GM21717 (cell line): Measurements from ENCODE around the gene LRR1.
A peak's percentile ranks its signal among the peaks of the same experiment; 100 is the strongest.
"Not testable (repeated sequence)": the region's sequence is repeated elsewhere in the genome, so short reads cannot be mapped to it uniquely, and the experiment has no call there.

Experiments used
- ATAC-seq: cut with Tn5 transposase; IDR thresholded peaks from one replicate; pipeline ENCODE4 v1.9.1; 2021; ENCODE audit warnings: mild to moderate bottlenecking, moderate library complexity; ENCODE audit not compliant: unreplicated experiment

Gene LRR1, protein sequence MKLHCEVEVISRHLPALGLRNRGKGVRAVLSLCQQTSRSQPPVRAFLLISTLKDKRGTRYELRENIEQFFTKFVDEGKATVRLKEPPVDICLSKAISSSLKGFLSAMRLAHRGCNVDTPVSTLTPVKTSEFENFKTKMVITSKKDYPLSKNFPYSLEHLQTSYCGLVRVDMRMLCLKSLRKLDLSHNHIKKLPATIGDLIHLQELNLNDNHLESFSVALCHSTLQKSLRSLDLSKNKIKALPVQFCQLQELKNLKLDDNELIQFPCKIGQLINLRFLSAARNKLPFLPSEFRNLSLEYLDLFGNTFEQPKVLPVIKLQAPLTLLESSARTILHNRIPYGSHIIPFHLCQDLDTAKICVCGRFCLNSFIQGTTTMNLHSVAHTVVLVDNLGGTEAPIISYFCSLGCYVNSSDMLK

DNA sequence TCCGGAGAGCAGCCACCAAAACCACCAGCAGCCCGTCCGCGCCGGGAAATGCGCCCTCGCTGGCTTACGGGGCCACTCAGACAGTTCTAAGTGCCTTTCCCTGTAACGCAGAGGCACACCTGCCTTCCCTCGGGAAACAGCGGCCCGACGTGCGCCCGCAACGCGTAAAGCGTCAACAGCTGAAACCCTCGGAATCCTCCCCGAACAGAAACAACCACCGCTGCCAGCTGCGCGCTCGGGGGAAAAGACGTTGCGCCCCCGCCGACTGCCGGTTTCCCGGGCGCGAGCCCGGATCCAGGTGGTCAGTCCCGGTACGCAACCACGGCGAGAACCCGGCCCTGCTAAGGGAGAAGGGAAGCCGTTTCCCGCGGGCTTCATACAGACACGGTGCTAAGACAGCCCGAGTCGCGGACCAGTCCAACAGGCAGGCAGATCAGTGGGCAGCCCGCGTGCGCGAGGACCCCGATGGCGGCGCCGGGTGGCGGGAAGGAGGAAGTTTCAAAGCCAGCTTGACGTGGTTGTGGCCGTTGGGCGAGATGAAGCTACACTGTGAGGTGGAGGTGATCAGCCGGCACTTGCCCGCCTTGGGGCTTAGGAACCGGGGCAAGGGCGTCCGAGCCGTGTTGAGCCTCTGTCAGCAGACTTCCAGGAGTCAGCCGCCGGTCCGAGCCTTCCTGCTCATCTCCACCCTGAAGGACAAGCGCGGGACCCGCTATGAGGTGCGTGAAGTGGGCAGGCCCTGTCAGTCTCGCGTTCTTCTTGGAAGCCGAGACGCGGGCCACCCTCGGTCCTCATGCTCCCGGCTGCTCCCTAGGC lies at the start of gene LRR1:
LRR1 (plus strand) TSS at position 456 of the 816 bp plus-strand sequence; CDS start at position 537, 81 bp downstream.
- peak; percentile 33 for ATAC-seq

GRCh38 chr14:49549446-49549845 lies 49.3 kb upstream of the LRR1 start:
- ATAC-seq: no peak

- ATAC-seq: no peak
These were observed 48.9 kb upstream of the LRR1 start for GRCh38 chr14:49549881-49550280.

DNA sequence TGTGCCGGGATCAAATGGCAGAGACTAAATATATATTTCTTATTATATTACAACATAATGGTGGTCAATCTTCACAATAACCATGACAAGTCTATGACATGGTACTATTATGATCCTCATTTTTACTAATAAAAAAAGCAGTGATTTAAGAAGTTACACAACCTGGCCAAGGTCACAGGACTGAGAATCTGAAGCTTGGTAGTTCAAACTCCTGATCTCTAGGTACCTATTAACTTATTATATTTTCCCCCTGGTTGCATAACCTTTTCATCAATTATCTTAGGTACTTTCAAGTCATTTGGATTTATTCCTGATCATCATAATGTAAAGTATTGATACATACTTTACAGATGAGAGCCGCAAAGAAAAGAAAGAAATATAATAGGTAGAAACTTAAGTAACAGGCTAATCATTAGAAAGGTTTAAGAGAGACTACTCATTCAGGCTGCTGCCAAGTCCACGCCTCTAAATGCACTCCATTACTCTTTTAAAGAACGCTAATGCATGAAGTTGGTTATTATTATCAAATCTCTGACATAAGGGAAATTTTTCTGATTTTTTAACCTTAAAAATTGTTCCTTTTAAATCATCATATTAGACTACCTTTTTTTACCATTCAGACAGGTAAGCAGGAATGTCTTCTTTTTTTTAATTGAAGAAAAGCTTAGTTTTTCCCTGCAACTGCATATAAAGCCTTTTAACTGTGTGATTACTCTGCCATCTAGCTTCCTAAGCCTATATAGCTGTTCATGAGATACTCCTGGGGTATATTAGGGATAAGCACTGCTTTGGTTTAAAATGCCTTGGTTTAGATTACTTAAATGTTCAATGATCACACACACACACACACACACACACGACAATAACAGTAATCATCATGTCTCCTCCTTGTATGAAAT lies 48.2 kb upstream of the LRR1 start:
- ATAC-seq: no peak

DNA sequence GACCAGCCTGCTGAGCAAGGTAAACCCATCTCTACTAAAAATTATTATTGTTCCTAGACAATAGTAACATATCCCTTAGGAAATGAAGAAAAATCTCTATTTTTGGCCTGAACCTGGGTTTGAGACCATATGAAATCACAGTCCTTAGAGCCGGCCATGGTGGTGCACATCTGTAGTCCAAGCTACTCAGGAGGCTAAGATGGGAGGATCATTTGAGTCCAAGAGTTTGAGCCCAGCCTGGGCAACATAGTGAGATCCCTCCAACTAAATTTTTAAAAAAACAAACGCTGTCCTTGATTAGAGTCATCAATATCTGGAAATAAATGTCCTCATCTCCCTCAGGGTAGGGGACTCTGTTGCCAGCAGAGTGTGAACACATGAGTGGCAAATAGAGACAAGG lies 47.2 kb upstream of the LRR1 start:
- ATAC-seq: no peak

DNA sequence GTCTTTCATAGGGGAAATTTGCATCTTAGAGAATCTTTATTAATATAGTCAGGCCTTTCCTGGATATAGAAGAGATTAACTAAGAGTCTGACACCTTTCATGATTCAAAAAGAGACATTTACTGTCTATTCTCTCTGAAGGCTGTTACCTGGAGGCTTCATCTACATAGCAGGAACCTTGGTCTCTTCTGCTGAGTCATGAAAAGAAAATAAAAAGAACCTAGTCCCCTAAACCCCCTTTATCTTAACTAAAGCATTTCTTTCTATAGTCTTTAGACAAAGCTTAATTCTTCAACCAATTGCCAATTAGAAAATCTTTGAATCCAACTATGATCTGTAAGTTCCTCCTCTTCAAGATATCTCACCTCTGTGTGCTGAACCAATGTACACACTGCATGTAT lies 45.6 kb upstream of the LRR1 start:
- no peak for ATAC-seq

GRCh38 chr14:49553892-49554291 lies 44.8 kb upstream of the LRR1 start:
- no peak for ATAC-seq

GRCh38 chr14:49559979-49560768 lies 38.6 kb upstream of the LRR1 start:
- ATAC-seq: no peak

DNA sequence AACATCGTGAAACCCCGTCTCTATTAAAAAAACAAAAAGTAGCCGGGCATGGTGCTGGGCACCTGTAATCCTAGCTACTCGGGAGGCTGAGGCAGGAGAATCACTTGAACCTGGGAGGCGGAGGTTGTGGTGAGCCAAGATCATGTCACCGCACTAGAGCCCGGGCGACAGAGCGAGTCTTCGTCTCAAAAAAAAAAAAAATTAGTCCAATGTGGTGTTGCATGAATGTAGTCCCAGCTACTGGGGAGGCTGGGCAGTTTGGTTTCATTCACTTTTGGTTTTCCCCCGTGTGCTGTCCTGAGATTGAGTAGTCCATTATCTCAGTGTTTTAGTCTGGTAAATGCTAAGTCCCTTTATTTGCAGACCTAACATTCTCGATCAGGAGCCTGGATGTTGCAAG lies 32.0 kb upstream of the LRR1 start:
- ATAC-seq: no peak

GRCh38 chr14:49569281-49569680 lies 29.5 kb upstream of the LRR1 start:
- ATAC-seq: no peak

- ATAC-seq: no peak
These were observed 24.7 kb upstream of the LRR1 start for GRCh38 chr14:49574038-49574437.

DNA sequence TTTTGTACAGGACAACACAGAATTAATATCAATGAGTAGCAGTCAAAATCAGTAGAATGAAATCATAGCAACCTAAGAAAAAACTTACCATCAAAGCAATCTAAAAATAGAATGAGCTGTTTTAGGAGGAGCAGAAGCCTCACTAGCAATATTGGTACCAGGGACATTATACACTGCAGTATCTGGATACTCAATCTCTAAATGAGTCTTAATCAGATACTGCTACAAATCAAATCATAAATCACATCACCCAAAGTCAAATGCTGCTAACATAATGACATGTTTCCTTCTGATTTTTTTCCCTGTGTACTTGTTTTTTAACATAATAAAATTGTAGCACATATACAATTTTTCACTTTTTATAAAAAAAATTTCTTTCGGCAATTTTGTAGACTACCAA lies 20.6 kb upstream of the LRR1 start:
- no peak for ATAC-seq

- no peak for ATAC-seq
These were observed 18.9 kb upstream of the LRR1 start for GRCh38 chr14:49579841-49580240.

DNA sequence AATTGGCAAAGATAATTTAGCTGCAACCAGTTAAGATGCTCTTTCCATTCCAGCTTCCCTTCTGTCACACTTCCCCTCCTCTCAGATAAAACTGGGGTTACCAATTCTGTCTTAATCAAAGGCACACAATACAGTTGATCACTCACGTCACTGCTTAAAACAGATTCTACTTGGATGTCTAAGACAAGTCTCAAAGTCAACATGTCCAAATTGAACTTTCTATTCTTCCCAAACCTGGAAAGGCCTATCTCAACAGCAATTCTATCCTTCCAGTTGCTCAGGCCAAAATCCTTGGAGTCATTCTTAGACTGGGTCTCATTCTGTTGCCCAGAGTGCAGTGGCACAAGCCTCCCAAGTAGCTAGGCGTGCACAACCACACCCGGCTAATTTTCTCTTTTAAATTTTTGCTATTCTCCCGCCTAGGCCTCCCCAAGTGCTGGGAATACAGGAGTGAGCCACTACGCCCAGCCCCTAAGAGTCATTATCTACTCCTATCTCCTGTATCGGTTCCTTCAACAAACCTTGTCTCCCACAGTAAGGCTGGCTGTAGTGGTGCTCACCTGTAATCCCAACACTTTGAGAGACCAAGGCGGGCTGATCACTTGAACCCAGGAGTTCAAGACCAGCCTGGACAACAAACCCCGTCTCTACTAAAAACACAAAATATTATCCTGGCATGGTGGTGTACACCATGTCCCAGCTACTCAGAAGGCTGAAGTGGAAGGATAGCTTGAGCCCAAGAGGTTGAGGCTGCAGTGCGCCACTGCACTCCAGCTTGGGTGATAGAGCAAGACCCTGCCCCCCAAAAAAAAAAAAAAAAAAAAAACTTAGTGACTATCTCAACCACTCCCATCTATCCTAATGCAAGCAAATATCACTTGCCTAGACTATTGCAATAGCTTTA lies 17.3 kb upstream of the LRR1 start:
- no peak for ATAC-seq

GRCh38 chr14:49582113-49582977 lies 16.4 kb upstream of the LRR1 start:
- no peak for ATAC-seq

DNA sequence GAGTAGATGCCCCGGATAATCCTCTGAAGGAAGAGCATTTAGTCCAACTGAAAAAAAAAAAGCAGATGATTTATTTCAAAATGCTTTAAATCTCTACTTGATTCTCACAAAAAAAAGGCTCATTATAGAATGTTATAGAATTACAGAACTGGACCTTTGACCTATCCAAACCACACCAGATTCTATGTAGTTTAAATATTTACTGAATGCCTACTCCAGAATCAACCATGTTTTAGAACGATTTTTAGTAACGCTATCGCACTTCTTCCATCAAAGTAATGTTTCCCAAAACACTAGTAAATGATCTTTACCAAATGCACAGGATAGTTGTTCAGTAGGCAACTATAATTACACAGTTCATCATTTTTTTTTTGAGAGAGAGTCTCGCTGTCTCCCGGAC lies 15.1 kb upstream of the LRR1 start:
- no peak for ATAC-seq

- ATAC-seq: no peak
These were observed 14.7 kb upstream of the LRR1 start for GRCh38 chr14:49584058-49584457.

- ATAC-seq: not testable (repeated sequence)
These were observed 13.6 kb upstream of the LRR1 start for GRCh38 chr14:49584981-49585640.
